HG03039 (cell line): Measurements from ENCODE around the gene SETDB2.
A peak's percentile ranks its signal among the peaks of the same experiment; 100 is the strongest.
"Not testable (repeated sequence)": the region's sequence is repeated elsewhere in the genome, so short reads cannot be mapped to it uniquely, and the experiment has no call there.

Experiments
- ATAC-seq: cut with Tn5 transposase; IDR thresholded peaks from one replicate; pipeline ENCODE4 v1.9.1; 2021; ENCODE audit warnings: mild to moderate bottlenecking, moderate library complexity; ENCODE audit not compliant: unreplicated experiment

Gene SETDB2

DNA sequence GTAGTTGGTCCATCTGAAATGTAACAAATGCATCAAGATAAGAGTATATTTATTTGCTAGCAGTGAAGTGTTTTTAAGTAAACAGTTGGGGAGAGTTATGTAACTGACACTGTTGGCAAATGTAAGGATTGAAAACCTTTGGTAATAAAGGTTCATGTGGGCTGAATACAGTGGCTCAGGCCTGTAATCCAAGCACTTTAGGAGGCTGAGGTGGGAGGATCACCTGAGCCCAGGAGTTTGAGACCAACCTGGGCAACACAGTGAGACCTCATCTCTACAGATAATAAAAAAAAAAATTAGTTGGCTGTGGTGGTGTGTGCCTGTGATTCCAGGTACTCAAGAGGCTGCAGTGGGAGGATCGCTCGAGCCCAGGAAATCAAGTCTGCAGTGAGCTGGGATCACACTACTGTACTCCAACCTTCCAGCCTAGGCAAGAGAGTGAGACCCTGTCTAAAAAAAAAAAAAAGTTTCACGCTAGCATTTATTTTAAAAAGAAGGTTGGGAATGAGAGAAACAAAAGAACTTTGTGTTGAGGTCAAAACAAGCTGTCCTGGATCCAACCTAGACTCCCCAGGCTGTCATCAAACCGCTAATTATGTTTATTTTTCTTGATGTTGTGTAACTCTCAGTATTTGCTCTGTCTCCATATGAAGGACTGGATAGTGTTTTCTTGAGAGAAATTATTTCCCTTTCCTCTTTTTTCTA lies 20.7 kb downstream of the SETDB2 start:
- no peak for ATAC-seq

DNA sequence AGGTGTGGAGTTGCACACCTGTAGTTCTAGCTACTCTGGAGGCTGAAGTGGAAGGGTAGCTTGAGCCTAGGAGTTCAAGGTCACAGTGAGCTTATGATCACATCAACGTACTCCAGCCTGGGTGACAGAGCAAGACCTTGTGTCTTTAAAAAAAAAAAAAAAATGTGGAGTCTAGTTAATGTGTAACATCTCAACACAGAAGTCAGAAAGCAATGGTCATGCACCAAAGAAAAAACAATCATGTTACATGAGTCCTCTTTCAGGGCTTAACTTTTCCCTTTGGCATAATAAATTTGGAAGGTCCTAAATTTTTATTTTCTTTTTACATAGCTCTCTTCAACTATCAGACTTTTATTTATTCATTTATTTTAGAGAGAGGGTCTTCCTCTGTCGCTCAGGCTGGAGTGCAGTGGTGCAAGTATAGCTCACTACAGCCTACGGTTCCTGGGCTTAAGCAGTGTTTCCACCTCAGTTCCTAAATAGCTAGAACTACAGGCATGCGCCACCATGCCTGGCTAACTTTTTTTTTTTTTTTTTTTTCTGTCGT lies 22.3 kb downstream of the SETDB2 start:
- no peak for ATAC-seq

DNA sequence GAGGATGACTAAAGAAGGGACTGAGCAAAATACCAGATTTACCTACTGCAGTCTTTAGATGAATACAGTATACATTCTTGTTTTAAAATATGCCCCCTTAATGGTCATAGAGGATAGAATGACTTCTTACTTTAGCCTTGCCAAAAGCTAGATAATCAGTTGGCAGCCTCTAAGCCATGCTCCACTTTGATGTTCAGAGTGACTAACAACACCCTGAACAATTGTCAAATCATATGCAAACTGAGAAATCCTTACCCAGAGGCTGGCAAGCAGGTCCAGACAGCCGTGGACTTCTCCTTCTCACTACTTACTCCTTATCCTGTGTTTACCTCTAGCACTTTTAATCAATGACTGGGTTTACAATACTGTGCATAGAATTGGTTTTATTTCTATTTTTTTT lies 28.1 kb downstream of the SETDB2 start:
- no peak for ATAC-seq

DNA sequence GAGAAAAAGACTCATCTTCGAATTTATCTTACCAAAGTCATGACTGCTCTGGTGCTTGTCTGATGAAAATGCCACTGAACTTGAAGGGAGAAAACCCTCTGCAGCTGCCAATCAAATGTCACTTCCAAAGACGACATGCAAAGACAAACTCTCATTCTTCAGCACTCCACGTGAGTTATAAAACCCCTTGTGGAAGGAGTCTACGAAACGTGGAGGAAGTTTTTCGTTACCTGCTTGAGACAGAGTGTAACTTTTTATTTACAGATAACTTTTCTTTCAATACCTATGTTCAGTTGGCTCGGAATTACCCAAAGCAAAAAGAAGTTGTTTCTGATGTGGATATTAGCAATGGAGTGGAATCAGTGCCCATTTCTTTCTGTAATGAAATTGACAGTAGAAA lies 32.5 kb downstream of the SETDB2 start:
- no peak for ATAC-seq

DNA sequence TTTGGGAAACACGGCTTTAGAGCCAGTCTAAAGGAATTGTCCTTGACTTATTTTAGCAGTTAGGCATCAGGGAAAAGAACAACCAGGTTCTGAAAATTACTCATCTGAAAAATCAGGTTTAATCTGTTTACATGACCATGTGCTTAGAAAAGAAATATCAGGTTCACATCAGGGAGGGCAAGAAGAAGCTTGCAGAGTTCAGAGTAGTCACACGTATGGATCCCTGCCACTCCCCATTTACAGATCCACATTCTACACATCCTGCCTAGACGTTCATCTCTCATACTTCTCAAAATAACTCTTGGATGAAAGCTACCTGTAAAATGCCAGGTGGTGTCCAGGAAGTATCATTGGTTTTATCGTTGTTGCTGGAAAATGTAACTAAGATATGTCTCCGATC lies 37.7 kb downstream of the SETDB2 start:
- ATAC-seq: no peak

DNA sequence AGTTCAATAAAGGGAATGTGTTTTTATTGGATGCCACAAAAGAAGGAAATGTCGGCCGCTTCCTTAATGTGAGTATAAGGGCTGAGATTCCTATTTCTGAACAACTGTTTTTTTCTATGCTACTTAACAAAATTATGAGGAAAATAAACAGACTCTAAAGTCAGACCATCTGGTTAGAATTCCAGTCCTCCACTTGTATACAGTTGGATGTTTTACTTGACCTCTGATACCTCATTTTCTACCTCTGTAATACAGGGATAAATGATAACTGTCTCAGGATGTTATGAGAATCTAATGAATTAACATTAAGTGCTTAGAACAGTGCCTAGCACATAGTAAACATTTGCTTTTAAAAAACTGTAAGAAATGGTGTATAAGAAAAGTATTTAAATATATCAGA lies 44.5 kb downstream of the SETDB2 start:
- no peak for ATAC-seq

DNA sequence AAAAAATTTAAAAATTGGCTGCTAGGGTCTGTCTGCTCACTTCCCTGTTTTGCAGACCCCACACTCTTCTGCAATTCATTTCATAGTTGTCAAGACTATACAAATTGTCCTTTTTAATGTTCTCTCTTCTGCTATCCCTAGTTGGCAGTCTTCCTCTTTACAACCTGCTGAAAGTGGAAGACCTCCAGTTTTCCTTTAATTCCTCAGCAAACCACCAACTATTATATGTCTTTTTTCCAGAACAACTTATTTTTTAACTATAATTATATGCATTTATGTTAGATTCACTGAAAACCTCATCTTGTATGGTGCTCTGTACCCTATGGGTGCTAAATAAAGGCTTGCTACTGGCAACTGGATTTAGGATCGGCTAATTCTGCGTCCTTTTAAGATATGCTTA lies 50.6 kb downstream of the SETDB2 start:
- ATAC-seq: no peak

DNA sequence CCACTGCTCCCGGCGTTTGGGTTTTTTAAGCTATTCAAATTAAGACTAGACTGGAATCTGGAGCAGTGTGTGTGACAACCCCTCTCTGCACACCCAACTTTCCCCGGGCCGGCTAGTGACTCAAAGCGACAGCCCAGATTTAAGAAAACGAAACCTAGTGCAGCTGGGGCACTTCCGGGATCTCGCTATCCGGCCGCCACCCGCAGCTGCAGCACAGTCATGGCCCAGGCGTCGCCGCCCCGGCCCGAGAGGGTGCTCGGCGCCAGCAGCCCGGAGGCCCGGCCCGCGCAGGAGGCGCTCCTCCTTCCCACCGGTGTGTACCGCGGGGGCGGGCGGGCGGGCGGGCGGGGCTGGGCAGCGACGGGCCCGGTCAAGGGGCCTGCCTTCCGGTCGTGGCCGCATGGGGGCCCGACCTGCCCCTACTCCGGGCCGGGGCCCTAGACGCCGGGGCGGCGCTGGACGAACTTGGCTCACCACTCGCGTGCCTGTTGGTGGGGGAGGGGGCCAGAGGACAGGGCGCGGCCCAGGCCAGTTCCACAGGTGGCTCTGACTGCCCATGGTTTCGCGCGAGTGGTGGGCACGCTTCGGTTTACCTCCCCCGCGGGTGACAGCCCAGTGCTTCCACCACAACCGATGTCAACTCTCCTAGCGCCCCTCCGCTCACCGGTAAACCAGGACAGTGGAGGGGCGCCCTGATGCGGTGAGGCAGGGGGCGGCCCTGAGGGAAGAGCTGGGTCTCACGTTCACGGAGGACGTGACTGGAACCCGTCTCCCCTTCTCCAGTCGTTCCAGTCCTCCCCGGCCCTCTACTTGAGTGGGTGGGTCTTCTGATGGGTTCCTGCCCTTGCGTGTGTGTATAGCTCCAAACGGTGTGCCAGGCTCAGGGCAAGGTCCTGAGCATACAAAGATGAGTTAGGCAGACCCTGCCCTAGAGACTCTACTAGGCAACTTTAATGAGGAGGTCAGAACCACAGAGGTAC lies 52.0 kb downstream of the SETDB2 start, which contains the start of gene PHF11:
PHF11 (plus strand) TSS at position 171 of the 980 bp plus-strand sequence; CDS start at position 220, 49 bp downstream.
- peak; percentile 79 for ATAC-seq

DNA sequence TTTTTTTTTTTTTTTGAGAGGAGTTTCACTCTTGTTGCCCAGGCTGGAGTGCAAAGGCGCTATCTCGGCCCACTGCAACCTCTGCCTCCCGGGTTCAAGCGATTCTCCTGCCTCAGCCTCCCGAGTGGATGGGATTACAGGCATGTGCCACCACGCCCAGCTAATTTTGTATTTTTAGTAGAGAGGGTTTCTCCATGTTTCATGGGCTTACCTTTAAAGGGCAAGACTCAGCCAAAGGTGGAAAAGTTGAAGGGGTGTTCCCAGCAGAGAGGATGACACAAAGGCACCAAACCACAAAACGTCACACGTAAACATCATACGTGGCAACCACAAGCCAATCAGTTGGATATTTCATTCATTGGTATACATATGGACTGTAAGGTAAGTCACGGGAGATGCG lies 52.8 kb downstream of the SETDB2 start:
- ATAC-seq: not testable (repeated sequence)

DNA sequence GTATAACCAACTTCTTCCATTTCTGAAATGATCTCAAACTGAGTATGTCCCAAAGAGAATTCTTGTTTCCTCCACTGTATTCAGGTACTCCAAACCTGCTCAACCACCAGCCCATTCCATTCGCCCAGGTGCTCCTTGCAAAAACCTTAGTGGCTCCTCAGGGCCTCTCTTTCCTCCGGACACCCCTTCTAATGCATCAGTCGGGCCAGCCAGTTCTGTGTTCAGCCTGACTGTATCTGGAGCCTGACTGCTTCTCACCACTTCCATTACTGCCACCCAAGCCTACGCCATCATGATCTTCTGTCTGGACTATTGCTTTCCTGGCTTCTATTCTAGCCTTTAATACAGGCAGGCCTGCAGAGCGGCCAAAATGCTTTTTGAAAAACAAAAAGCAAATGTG lies 53.2 kb downstream of the SETDB2 start:
- no peak for ATAC-seq

DNA sequence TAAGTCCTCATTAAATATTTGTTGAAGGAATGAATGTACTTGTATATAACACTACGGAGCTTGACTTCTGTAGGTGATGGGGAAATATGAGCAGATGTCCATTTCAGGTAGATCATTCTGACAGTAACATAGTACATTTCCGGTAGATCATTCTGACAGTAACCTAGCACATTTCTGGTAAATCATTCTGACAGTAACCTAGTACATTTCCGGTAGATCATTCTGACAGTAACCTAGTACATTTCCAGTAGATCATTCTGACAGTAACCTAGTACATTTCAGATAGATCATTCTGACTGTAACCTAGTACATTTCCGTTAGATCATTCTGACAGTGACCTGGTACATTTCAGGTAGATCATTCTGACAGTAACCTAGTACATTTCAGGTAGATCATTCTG lies 54.1 kb downstream of the SETDB2 start:
- ATAC-seq: no peak

DNA sequence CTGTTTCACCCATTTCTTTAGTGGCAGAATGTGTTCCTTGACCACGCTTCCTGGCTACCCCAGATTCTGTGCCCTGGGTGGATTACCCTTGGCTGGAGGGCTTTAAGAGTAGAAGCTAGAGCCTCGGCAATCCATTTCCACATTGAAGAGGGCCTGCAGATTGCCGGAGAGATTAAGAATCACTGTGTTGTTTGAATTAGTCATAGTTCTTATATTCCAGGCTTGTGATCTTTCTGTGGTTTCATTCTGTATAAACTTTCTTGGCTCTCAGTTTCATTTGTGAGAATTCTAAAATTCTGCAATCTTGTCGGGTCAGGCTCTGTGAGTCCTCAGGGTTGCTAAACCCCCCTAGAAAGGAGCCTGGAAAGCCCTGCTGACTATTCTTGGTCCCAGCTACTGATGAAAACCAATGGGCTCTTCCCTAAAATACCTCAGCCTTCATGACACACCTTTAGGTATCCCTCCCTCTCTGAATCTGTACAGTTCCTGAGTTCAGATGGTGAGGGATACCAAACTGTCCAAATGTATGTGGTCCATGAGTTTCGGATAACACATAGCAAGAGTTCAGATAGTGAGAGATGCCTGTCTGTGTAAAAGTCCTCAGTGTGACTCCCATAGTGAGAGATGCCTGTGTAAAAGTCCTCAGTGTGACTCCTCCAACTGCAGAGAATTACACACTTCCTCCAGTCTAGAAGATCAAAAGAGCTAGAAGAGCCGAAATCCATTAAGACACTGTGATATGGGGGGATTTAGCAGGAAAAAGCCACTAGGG lies 56.0 kb downstream of the SETDB2 start:
- ATAC-seq: no peak

DNA sequence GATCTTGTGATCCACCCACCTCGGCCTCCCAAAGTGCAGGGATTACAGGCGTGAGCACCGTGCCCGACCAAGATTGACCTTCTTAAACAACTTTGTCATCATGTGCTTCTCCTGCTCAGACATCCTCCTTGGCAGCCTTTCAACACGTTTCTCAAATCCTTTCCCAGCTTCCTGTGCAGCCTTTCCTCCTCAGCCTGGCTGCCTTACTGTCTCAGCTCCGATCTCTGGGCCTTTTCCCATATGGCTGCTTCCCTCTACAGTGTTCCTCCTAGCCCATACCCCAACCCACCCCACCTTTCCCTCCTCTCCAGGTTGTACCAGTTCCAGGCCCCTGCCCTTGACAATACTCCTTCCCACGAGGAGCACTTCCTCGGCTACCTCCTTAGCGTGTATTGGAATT lies 58.9 kb downstream of the SETDB2 start:
- no peak for ATAC-seq

DNA sequence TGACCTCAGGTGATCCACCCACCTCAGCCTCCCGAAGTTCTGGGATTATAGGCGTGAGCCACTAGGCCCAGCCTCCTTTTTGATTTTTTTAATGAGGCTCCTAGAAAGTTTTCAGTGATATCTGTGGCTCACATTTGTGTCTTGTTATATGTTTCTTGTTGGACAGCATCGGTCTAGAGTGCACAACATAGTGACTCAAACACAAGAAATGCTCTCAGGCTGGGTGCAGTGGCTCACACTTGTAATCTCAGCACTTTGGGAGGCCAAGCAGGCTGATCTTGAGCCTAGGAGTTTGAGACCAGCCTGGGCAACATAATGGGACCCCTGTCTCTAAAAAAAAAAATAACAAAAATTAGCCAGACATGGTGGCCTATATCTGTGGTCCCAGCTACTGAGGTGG lies 59.9 kb downstream of the SETDB2 start:
- no peak for ATAC-seq

DNA sequence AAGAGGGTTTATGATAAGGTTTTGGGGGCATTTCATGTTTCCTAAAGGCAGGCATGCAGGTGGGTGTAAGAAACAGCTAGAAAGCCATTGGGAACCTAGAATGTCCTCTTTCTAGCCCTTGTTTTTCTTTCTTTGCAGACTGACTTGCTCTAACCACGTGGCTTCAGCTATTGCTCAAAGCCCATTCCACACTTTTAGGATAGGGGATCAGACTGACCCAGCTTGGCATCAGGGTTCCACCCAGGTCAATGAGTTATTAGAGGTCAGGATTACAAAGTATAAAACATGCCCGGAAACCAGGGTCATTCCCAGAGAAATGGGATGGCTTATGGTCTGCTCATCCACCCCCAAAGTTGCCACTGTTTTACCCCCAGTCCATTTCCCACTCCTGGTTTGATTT lies 68.5 kb downstream of the SETDB2 start:
- no peak for ATAC-seq

DNA sequence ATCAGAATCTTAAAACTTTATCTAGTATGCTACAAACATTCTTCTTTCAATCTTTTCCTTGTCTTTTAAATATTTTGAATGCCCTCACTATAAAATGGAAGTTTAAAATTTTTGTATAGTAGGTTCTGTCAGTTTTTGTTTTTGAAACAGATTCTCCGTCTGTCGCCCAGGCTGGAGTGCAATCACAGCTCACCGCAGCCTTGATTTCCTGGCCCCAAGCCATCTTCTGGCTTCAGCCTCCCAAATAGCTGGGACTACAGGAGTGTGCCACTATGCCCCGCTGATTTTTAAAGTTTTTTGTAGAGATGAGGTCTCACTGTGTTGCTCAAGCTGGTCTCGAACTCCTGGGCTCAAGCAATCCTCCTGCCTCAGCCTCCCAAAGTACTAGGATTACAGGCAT lies 72.4 kb downstream of the SETDB2 start:
- no peak for ATAC-seq

DNA sequence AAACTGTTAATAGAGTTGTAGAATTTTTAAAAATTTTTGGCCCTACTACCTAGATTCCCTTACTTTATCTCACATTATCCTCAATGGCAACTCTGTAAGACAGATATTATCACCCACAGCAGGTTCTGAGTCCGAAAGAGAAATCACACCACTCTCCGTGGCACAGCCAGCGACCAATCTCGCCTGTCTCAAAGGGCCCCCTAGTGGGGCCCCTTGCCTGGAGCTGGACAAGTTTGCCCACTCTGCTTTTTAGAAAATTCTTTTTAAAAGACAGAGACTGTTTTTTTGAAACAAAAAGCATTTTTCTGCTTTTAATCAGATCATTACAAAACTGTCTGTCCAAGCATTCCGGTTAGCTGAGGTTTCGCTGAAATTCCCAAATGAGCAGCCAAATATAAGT lies 73.4 kb downstream of the SETDB2 start:
- ATAC-seq: no peak

DNA sequence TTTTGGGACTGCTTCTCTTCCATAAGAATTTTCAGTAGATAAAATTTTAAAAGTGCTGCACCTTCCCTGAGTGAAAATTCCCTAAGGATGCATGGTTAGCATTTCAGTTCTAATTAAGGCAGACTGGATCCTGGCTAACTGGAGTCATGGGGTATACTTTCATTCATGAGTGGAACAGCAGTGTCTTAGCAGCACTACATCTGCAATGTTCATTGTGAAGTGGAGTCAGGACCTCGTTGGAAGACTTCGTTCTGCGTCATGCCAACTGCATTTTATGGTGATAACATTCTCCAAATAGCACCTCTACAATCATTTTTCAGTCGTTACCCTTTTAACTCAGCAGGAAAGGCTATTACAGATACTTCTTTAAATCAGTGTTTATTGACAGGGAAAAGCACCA lies 77.2 kb downstream of the SETDB2 start:
- ATAC-seq: no peak

DNA sequence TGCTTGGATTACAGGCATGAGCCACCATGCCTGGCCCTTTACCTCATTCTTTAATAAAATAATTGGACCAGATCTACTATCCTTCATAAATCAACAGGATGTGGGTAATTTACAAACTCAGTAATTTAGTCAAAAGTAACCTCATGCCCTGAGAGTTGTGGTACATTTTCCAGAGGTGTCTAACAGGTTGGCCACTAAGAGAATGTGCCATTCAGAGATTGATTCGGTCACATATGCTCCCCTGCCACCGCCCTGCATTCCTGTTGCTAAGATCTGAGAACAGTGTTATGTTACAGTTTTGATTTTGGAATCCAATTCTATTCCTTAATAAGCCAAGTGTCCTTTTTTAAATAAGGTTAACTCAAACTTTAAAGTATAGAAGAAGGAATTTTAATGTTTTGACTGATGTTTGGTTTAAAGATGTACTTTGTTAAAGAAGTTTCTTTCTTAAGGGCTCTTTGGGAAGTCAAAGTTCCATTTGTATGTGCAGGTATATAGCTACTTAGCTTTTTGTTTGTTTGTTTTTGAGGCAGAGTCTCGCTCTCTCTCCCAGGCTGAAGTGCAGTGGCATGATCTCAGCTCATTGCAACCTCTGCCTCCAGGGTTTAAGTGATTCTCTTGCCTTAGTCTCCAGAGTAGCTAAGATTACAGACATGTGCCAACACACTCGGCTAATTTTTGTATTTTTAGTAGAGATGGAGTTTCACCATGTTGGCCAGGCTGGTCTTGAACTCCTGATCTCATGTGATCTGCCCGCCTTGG lies 80.8 kb downstream of the SETDB2 start:
- no peak for ATAC-seq

DNA sequence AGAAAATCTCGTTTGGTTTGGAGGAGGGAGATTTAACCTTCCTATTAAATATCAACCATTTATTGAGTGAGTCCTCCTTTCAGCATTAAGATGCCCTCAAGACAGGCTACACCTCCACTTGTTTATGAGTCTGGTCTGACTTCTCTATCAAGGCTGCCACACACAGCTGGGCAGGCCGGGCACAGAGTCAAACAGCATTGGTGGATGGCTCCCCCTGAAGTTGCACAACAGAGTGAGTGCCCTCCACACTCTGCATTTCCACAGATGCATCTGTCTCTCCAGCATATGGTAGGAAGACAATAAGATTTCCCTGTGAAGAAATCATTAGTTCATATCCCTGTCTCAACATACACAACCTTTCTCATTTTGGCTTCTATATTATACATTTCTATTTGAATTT lies 83.0 kb downstream of the SETDB2 start:
- no peak for ATAC-seq
